Measurements from ENCODE around the gene NKX6-2.
"Not testable (repeated sequence)": the region's sequence is repeated elsewhere in the genome, so short reads cannot be mapped to it uniquely, and the experiment has no call there.

The NKX6-2 gene

DNA sequence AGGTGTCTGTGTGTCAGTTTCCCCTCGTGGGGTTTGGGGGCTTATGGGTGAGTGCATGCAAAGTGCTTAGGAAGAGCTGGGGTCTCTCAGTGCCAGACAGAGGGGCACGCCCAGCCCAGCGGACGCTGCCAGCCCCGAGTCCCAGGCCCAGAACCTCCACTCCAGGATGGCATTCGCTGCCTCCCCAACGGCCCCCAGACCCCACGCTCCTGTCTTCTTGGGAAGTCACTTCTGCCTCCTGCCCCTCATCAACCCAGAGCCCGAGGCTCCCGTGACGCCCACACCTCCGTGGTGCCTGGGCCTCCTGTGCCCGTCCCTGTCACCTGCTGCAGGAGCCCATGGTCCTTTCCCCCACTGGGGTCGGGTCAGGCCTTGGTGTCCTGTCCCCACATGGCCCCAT is 35.0 kb downstream of the NKX6-2 start:
- peaks cover 7% of the 10 kb centered on the region for H3K9me3 Mint-ChIP-seq
- H3K27me3 Mint-ChIP-seq: no peaks in the 10 kb centered on the region
- no peaks in the 10 kb centered on the region for H3K4me1 Mint-ChIP-seq (ENCODE audit: low read depth)
- no peak overlapping the region for H3K27ac Mint-ChIP-seq
- H3K4me3 Mint-ChIP-seq: no peak overlapping the region
- H3K36me3 Mint-ChIP-seq (ENCODE audit: low read depth): peaks cover 16% of the 10 kb centered on the region

DNA sequence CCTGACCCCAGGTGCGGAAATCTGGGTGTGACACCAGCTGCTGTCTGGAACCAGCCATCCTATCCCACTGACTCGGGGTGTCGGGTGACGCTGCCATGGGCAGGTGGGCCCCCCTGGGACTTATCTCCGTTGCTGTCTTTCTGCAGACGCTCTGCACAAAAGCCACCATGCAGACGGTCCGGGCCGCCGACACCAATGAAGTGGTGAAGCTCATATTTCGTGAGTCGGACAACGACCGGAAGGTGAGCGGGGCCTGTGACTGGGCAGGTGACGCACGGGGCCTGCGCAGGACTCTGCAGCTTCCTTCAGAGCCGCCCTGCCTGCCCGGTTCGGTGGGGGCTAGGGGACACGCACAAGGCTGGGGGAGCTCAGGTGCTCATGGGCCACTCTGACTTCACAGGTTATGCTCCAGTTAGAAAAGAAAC is 36.6 kb downstream of the NKX6-2 start:
- H3K27ac Mint-ChIP-seq: no peak overlapping the region
- H3K9me3 Mint-ChIP-seq: no peaks in the 10 kb centered on the region
- no peaks in the 10 kb centered on the region for H3K4me1 Mint-ChIP-seq (ENCODE audit: low read depth)
- H3K4me3 Mint-ChIP-seq: no peak overlapping the region
- no peaks in the 10 kb centered on the region for H3K27me3 Mint-ChIP-seq
- H3K36me3 Mint-ChIP-seq (ENCODE audit: low read depth): peaks cover 5% of the 10 kb centered on the region

DNA sequence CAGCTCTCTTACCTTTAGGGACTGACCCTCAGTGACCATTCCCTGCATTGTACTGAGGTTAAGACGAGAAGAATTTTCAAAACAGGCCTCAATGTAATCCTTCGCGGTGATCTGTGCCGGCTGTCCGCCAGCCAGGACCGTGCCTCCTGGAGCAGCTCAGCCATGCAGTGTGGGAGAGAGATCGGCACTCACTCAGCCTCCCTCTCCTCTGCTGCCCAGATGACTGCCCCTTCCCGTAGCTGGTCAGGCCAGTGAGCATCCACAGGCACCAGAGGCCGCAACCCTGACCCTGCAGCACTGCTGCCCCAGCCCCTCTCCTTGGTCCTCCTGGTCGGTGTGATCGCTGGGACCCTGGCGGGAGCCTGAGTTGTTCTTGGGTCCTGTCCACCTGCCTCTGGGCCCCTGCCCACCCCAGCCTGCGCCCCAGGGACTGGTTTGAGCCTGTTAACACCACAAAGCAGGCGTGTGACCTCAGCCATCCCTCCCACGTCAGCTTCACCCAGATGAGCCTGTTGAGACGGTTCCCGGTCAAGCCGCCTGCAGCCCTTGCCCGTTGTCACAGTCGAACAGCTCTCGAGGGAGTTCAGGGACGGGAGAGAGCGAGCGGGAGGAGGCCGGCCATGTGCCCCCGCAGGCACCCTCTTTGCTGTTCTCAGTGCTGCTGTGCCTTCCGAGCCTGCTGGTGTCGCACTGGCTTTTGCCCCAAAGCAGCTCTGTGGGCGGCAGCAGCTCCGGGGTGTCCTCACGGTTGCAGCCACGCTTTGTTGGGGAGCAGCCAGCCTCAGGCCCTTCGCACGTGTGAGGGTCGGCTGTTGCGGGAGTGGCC is 37.2 kb downstream of the NKX6-2 start:
- H3K9me3 Mint-ChIP-seq: no peaks in the 10 kb centered on the region
- no peaks in the 10 kb centered on the region for H3K27me3 Mint-ChIP-seq
- no peaks in the 10 kb centered on the region for H3K4me1 Mint-ChIP-seq (ENCODE audit: low read depth)
- no peak overlapping the region for H3K27ac Mint-ChIP-seq
- H3K36me3 Mint-ChIP-seq (ENCODE audit: low read depth): peaks cover 5% of the 10 kb centered on the region
- no peak overlapping the region for H3K4me3 Mint-ChIP-seq

DNA sequence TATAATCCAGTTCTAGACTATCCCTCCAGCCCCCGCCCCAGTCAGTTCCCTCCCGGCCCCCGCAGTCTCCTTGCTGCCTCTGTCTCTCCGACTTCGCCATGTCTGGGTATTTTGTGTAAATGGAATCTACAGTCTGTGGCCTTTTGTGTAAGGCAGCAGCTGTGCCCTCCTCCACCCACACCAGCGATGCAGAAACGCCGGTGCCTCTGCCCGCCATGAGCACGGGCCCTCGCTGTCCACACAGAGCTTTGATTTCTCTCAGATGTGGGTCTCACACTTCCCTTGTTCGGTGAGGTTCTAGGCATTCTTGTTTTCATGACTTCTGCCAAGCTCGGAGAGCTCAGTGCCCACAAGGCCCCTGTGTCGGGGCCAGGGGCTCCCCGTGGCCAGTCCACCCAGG is 37.8 kb downstream of the NKX6-2 start:
- Mint-ChIP-seq H3K27ac (no peak overlapping the region), H3K4me3 (no peak overlapping the region), H3K27me3 (no peaks in the 10 kb centered on the region), H3K4me1 (ENCODE audit: low read depth) (no peaks in the 10 kb centered on the region), H3K9me3 (no peaks in the 10 kb centered on the region), H3K36me3 (ENCODE audit: low read depth) (peaks cover 5% of the 10 kb centered on the region)

DNA sequence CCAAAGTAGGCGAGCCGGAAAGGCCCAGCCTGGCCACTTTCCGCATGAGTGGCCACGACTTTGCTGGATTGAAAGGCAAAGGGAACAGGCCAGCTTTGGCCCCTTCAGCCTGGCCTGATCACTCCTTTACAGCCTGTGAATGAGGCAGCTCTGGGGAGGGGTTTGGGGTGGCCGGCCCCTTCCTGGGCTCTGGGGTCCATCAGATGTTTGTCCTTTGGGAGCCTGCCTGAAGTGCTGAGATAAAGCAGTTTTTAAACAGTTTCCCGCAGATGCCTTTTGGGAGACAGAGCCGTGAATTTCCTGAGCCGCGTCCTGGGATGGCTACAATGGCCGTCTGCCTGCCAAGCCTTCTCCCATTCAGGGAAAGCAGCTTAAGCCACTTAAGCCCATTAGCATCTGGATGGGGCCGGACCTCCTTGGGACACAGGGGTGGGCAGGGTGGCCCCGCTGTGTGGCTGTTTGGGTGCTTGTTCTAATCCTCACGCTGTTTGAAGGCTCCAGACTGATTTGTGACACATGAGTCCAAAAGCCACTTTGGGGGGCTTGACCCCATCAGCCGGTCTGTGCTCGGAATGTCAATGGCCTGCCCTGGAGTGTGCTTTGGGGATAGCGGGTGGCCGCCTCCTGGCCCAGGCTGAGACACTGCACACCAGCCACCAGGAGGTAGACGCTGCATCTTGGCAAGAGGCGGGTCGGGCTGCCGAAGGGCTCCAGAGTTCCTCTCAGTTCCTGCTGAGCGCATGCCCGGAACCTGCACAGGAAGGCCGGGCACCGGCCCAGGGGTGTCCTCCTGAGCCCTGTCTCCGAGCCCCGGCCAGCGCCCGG is 38.9 kb downstream of the NKX6-2 start:
- Mint-ChIP-seq H3K27ac (no peak overlapping the region), H3K4me3 (no peak overlapping the region), H3K36me3 (ENCODE audit: low read depth) (peaks cover 5% of the 10 kb centered on the region), H3K9me3 (no peaks in the 10 kb centered on the region), H3K4me1 (ENCODE audit: low read depth) (no peaks in the 10 kb centered on the region), H3K27me3 (no peaks in the 10 kb centered on the region)

DNA sequence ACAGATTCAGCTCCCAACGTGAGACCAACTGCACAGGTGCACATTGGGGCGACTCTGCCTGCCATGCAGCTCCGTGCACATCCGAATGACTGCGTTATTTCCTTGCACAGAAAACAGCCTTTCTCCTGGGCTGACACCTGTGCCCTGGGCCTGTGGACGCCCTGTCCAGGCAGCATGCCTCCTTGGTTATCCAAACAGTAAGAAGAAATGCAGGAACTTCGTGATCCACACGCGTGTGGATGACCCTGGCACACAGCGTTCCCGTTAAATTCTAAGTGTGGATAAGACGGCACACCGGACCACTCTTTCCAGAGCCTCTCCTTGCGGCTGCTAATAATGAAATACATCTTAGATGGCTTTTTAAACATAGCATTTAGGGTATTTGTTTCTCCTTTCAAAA is 39.6 kb downstream of the NKX6-2 start:
- Mint-ChIP-seq H3K36me3 (ENCODE audit: low read depth) (peaks cover 5% of the 10 kb centered on the region), H3K27me3 (no peaks in the 10 kb centered on the region), H3K9me3 (no peaks in the 10 kb centered on the region), H3K4me1 (ENCODE audit: low read depth) (no peaks in the 10 kb centered on the region), H3K4me3 (no peak overlapping the region), H3K27ac (no peak overlapping the region)

DNA sequence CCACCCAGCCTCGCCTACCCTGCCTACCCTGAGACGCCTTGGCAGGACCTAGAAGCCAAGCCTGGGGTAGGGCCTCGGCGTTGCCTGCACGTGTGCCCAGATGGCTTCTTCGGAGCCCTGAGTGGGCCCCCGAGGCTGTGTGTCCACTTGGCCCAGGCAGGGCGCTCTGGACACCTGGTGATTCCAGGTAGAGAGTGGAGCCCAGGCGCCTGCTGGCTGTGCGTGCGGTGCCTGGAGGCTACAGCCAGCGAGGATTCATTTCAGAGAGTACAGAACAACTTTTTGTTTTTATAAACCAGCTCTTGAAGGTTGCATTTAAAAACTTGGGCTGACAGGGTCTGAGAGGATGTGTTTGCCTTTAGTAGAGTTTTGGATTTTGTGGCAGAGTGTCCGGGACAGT is 40.0 kb downstream of the NKX6-2 start:
- Mint-ChIP-seq H3K27ac (no peak overlapping the region), H3K36me3 (ENCODE audit: low read depth) (peaks cover 5% of the 10 kb centered on the region), H3K9me3 (no peaks in the 10 kb centered on the region), H3K4me3 (no peak overlapping the region), H3K4me1 (ENCODE audit: low read depth) (no peaks in the 10 kb centered on the region), H3K27me3 (no peaks in the 10 kb centered on the region)

DNA sequence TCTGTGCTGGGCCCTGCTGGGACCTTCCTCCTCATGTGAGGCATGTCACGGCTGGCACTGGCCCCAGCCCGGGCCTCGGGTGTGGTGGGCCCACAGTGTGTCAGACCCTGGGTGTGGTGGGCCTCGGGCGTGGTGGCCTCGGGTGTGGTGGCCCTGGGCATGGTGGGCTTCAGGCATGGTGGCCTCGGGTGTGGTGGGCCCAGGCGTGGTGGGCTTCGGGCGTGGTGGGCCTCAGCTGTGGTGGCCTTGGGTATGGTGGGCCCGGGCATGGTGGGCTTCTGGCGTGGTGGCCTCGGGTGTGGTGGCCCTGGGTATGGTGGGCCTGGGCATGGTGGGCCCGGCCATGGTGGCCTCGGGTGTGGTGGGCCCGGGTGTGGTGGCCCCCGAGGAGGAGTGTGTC is 40.4 kb downstream of the NKX6-2 start:
- Mint-ChIP-seq H3K4me1 (ENCODE audit: low read depth) (no peaks in the 10 kb centered on the region), H3K4me3 (no peak overlapping the region), H3K9me3 (no peaks in the 10 kb centered on the region), H3K27ac (no peak overlapping the region), H3K27me3 (no peaks in the 10 kb centered on the region), H3K36me3 (ENCODE audit: low read depth) (peaks cover 4% of the 10 kb centered on the region)

DNA sequence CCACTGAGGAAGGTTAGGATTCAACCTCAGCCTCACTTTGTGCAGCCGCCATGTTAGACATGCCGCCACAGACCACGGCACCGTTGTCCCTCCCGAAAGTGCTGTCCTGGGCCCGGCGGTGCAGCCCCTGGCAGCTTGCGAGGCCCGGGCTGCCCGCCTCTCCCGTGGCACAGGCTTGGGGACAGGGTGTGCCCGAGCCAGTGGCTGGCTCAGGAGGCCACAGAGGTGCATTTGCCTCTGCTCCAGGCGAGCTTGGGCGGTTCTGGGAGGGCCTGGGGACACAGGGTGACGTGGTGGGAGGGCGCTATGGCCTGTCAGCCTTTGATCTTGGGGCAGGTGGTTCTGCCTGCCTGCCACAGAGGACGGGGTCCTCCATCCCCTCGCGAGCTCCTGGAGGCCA is 41.1 kb downstream of the NKX6-2 start:
- Mint-ChIP-seq H3K36me3 (ENCODE audit: low read depth) (no peaks in the 10 kb centered on the region), H3K27me3 (no peaks in the 10 kb centered on the region)

DNA sequence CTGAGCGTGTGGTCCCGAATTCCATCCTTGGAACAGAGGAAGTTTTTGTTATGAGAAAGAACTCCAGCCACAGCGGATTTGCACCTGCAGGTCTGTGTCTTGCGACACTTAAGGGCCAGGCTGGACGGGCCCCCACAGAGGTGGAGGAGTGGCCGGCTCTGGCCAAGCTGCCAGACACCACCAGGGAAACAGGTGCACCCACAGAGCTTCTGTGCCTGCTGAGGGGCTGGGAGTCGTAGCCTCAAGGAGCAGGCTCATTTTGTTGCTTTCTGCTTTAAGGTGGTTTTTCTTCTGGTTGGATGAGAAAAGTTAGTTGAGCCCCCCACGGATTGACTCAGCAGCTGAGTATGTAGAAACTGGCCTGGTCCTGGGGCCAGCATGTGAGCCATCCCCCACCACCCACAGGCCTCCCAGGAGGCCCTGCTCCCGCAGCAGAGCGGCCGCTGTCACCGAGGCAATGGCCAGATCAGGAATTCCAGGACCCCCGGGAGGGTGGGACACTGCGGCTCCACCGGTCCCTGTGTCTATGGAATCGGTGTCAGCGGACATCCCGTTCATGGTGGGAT is 41.9 kb downstream of the NKX6-2 start:
- Mint-ChIP-seq H3K27ac (no peak overlapping the region), H3K4me1 (ENCODE audit: low read depth) (no peaks in the 10 kb centered on the region), H3K4me3 (no peak overlapping the region), H3K36me3 (ENCODE audit: low read depth) (no peaks in the 10 kb centered on the region), H3K9me3 (no peaks in the 10 kb centered on the region), H3K27me3 (no peaks in the 10 kb centered on the region)

More for the DNA sequence above, 41.1 kb downstream of the NKX6-2 start:
- no peaks in the 10 kb centered on the region for H3K9me3 Mint-ChIP-seq
- H3K27ac Mint-ChIP-seq: no peak overlapping the region
- H3K4me1 Mint-ChIP-seq (ENCODE audit: low read depth): no peaks in the 10 kb centered on the region
- no peak overlapping the region for H3K4me3 Mint-ChIP-seq

DNA sequence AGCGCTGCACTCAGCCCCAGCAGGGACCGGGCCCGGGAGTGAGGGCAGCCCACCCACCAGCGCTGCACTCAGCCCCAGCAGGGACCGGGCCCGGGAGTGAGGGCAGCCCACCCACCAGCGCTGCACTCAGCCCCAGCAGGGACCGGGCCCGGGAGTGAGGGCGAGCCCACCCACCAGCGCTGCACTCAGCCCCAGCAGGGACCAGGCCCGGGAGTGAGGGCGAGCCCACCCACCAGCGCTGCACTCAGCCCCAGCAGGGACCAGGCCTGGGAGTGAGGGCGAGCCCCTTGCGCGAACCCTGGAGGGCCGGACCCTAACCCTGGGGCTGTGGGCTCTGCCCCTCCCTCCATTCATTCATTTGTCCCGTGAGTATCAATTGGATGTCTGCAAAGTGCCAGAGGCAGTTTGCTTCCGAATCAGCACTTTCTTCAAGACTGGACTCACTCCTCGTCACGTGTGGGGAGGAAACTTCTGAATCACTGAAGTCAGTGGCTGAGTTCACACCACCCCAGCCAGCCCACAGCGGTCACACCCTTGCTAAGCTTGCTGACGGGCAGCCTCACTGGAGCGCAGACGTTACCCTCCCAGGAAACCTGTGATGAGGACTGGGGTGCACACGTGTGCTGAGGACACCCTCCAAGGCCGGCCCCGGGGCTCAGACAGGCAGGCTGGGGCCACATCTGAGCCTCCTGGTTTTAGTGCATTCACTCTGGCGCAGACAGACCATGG is 42.6 kb downstream of the NKX6-2 start:
- H3K4me1 Mint-ChIP-seq (ENCODE audit: low read depth); H3K36me3 Mint-ChIP-seq (ENCODE audit: low read depth); H3K4me3 Mint-ChIP-seq; H3K9me3 Mint-ChIP-seq; H3K27me3 Mint-ChIP-seq; H3K27ac Mint-ChIP-seq: not testable (repeated sequence)

GRCh38 chr10:132742837-132743194 is 43.1 kb downstream of the NKX6-2 start:
- H3K4me1 Mint-ChIP-seq (ENCODE audit: low read depth): no peaks in the 10 kb centered on the region
- no peak overlapping the region for H3K27ac Mint-ChIP-seq
- no peaks in the 10 kb centered on the region for H3K9me3 Mint-ChIP-seq
- no peak overlapping the region for H3K4me3 Mint-ChIP-seq
- H3K27me3 Mint-ChIP-seq: no peaks in the 10 kb centered on the region
- H3K36me3 Mint-ChIP-seq (ENCODE audit: low read depth): no peaks in the 10 kb centered on the region

DNA sequence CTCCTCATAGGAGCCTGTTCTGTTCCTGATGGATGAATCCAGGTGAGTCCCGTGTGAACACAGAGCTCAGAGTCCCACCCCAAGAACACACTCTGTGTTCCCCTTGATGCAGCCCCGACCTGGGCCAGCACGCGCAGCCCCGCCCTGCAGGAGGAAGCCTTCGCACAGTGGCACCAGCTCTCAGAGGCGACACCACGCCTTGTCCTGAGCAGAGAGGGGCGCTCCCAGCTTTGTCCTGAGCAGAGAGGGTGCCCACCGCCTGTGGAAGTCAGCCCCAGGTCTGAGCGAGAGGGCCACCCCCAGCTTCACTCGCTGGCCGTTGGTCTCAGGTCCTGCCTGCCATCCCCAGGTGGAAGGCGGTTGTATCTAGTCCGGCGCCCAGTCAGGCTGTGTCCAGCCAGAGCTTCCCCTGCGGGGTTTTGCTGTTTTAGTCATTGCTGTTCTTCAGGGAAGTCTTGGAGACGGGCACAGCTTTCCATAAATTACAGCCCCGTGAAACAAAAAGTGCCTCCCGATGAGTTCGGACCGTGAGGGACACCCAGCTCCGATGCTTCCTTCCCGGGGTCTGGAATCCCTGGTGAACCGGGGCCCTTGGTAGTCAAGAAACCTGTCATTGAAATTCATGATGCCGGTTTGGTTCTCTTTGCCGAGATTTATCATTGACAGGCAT is 43.6 kb downstream of the NKX6-2 start:
- Mint-ChIP-seq H3K36me3 (ENCODE audit: low read depth) (no peaks in the 10 kb centered on the region), H3K27ac (no peak overlapping the region)

DNA sequence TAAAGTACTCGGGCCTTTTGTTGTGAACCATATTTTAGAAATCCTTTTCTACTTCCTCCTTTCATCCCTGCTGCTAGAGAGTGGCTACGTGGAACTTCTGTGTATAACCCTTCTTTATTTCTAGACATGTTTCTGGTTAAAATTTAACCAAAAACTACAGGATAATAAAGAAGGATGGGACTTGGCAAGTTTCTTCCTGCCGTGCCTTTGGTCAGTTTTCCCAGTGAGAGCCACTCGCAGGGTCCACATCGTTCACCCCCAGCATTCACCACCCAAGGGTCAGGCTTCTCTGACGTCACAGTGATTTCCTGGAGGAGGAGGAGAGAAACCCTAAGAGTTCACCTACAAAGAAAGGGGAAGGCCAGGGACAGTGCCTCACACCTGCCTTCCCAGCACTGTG is 45.4 kb downstream of the NKX6-2 start:
- H3K27me3 Mint-ChIP-seq: no peaks in the 10 kb centered on the region
- no peaks in the 10 kb centered on the region for H3K36me3 Mint-ChIP-seq (ENCODE audit: low read depth)
- H3K4me1 Mint-ChIP-seq (ENCODE audit: low read depth): no peaks in the 10 kb centered on the region
- H3K4me3 Mint-ChIP-seq: no peak overlapping the region
- H3K9me3 Mint-ChIP-seq: no peaks in the 10 kb centered on the region
- no peak overlapping the region for H3K27ac Mint-ChIP-seq

More for the DNA sequence above, 43.6 kb downstream of the NKX6-2 start:
- Mint-ChIP-seq H3K9me3 (no peaks in the 10 kb centered on the region), H3K27me3 (no peaks in the 10 kb centered on the region), H3K4me1 (ENCODE audit: low read depth) (no peaks in the 10 kb centered on the region), H3K4me3 (no peak overlapping the region)

Measured in stimulated activated naive CD8-positive, alpha-beta T cell treated with anti-CD3 and anti-CD28 coated beads, Interleukin-15, Interleukin-2, amounts not matched to agents 100 ng/mL and 50 ng/mL, for 24 hours (primary cell).